HCT116 (cell line): ENCODE results near the gene MORF4L1. TPM values are rescaled to one million over a fixed set of nuclear protein-coding genes. Genes with fewer than 3 reads are reported as not detected.
"Not testable (repeated sequence)": the region's sequence is repeated elsewhere in the genome, so short reads cannot be mapped to it uniquely, and the experiment has no call there.

Source experiments
- ATAC-seq: fragments of 200-7000 bp; cut with Tn5 transposase; 2 replicates; pipeline ENCODE4 v1.9.1; 2020; ENCODE audit warnings: mild to moderate bottlenecking, moderate library complexity
- BruUV-seq: library from RNA; stranded (reverse); fragments of 400-500 nt; replicated peaks from 2 replicates; lab custom pipeline; 2021; lab: Mats Ljungman, UMichigan
- CTCF ChIA-PET: fragments of 300-600 bp; sonication (Branson Sonifier 250); formaldehyde crosslinking; loops from one replicate; lab custom pipeline; 2021; ENCODE audit warnings: antibody characterized with exemption; lab: Charles Lee
- POLR2A ChIA-PET: fragments of 300-600, 350-600 bp; sonication (Branson Sonifier 250); formaldehyde crosslinking; loops from one replicate; lab custom pipeline; 2021; ENCODE audit warnings: antibody characterized with exemption; lab: Charles Lee
- RAD21 ChIA-PET, 2 experiments: fragments of 300-600 bp; sonication (Branson Sonifier 250); formaldehyde crosslinking; loops; one replicate each; lab custom pipeline; 2023; ENCODE audit warnings: low total read pairs in 2 of 2; ENCODE audit not compliant: uncharacterized antibody in 2 of 2, unreplicated experiment in 2 of 2, low non-redundant PET in 1 of 2; lab: Charles Lee
- DNase-seq: peaks from one replicate; pipeline ENCODE4 v3.0.0-alpha.2; 2010; ENCODE audit warnings: low read depth, low spot score
- H2AFZ ChIP-seq: fragments of 200-600 bp; shearing (Covaris generic), sonication (generic); 2 replicates; pipeline ENCODE4 v1.6.1; 2017; ENCODE audit warnings: low read depth, mixed run types, mixed read lengths, antibody characterized with exemption, low read length; ENCODE audit not compliant: poor library complexity, severe bottlenecking
- H3K27ac ChIP-seq: 2 replicates; pipeline ENCODE4 v1.5.1; 2012; ENCODE audit warnings: low read depth, low read length
- H3K27me3 ChIP-seq: fragments of 200-600 bp; sonication (generic); 2 replicates; pipeline ENCODE4 v1.6.1; 2016; ENCODE audit warnings: mixed run types, low read length, mixed read lengths; ENCODE audit not compliant: insufficient read depth
- H3K36me3 ChIP-seq, 2 experiments: fragments of 200-500 bp in 1 of 2; fragments of 200-600 bp in 1 of 2; sonication (Bioruptor generic) in 1 of 2; sonication (generic) in 1 of 2; 2 replicates each; pipeline versions ENCODE4 v1.5.1 to v1.6.1; 2014 to 2016; ENCODE audit warnings: low read length in 2 of 2, inconsistent platforms in 1 of 2, mixed read lengths in 1 of 2, mixed run types in 1 of 2; ENCODE audit not compliant: insufficient read depth in 2 of 2, control insufficient read depth in 1 of 2
- H3K4me1 ChIP-seq, 2 experiments: fragments of 200-600 bp in 1 of 2; sonication (generic) in 1 of 2; 2 replicates each; pipeline versions ENCODE4 v1.5.1 to v1.6.1; 2012 to 2017; ENCODE audit warnings: low read length in 2 of 2, inconsistent platforms in 1 of 2, mild to moderate bottlenecking in 1 of 2, mixed read lengths in 1 of 2, mixed run types in 1 of 2, moderate library complexity in 1 of 2; ENCODE audit not compliant: insufficient read depth in 2 of 2, control insufficient read depth in 1 of 2
- H3K4me2 ChIP-seq: fragments of 200-600 bp; sonication (generic); 2 replicates; pipeline ENCODE4 v1.6.1; 2017; ENCODE audit warnings: mixed run types, low read length, mixed read lengths
- H3K4me3 ChIP-seq, 2 experiments: fragments of 200-600 bp in 1 of 2; sonication (generic) in 1 of 2; replicated peaks in 1 of 2; 2 replicates each; pipeline ENCODE4 v1.5.1; 2011 to 2016; ENCODE audit warnings: low read length in 2 of 2, control low read depth in 1 of 2, low read depth in 1 of 2, mild to moderate bottlenecking in 1 of 2, mixed read lengths in 1 of 2, mixed run types in 1 of 2
- H3K79me2 ChIP-seq: fragments of 200-600 bp; sonication (generic); 2 replicates; pipeline ENCODE4 v1.6.1; 2017; ENCODE audit warnings: mild to moderate bottlenecking, mixed run types, low read length, moderate library complexity, mixed read lengths; ENCODE audit not compliant: insufficient read depth
- H3K9ac ChIP-seq: fragments of 200-600 bp; sonication (generic); 2 replicates; pipeline ENCODE4 v1.6.1; 2016; ENCODE audit warnings: low read length, mixed read lengths
- H3K9me2 ChIP-seq: fragments of 200-600 bp; sonication (generic), shearing (Covaris generic); 2 replicates; pipeline ENCODE4 v1.6.1; 2017; ENCODE audit warnings: mixed run types, mild to moderate bottlenecking, moderate library complexity; ENCODE audit not compliant: insufficient read depth
- H3K9me3 ChIP-seq, 2 experiments: fragments of 200-500 bp in 1 of 2; fragments of 200-600 bp in 1 of 2; sonication (Bioruptor generic) in 1 of 2; sonication (generic) in 1 of 2; 2 replicates each; pipeline ENCODE4 v1.6.1; 2014 to 2017; ENCODE audit warnings: low read length in 2 of 2, mixed read lengths in 2 of 2, inconsistent platforms in 1 of 2, low read depth in 1 of 2, mild to moderate bottlenecking in 1 of 2, mixed run types in 1 of 2, moderate library complexity in 1 of 2; ENCODE audit not compliant: control insufficient read depth in 1 of 2, insufficient read depth in 1 of 2
- H4K20me1 ChIP-seq: fragments of 200-600 bp; sonication (generic), shearing (Covaris generic); 2 replicates; pipeline ENCODE4 v1.6.1; 2017; ENCODE audit warnings: mixed run types, mild to moderate bottlenecking, moderate library complexity; ENCODE audit not compliant: insufficient read depth
- CEBPB ChIP-seq: IDR thresholded peaks from 2 replicates; pipeline ENCODE4 v1.6.1; 2012; ENCODE audit warnings: low read depth
- CTCF ChIP-seq, 3 experiments: fragments of 200-600 bp in 1 of 3; sonication (generic) in 1 of 3; IDR thresholded peaks in 2 of 3; conservative IDR thresholded peaks in 1 of 3; 2 replicates each; pipeline ENCODE4 v1.5.1; 2012 to 2017; ENCODE audit warnings: low read depth in 2 of 3, low read length in 2 of 3, antibody characterized with exemption in 1 of 3, borderline replicate concordance in 1 of 3, control low read depth in 1 of 3, mild to moderate bottlenecking in 1 of 3, mixed read lengths in 1 of 3, mixed run types in 1 of 3, moderate library complexity in 1 of 3; ENCODE audit not compliant: insufficient read depth in 1 of 3
- EGR1 ChIP-seq: IDR thresholded peaks from 2 replicates; pipeline ENCODE4 v1.6.1; 2012; ENCODE audit warnings: low read depth
- ELF1 ChIP-seq: IDR thresholded peaks from 2 replicates; pipeline ENCODE4 v1.6.1; 2012; ENCODE audit warnings: low read depth, borderline replicate concordance
- EZH2 ChIP-seq: fragments of 200-600 bp; sonication (generic); IDR thresholded peaks from 2 replicates; pipeline ENCODE4 v1.6.1; 2017; ENCODE audit warnings: antibody characterized with exemption, mixed run types
- EZH2phosphoT487 ChIP-seq: fragments of 200-600 bp; IDR thresholded peaks from 2 replicates; pipeline ENCODE4 v1.6.1; 2018; ENCODE audit warnings: antibody characterized with exemption, borderline replicate concordance
- FOSL1 ChIP-seq: IDR thresholded peaks from 2 replicates; pipeline ENCODE4 v1.6.1; 2012; ENCODE audit warnings: low read depth
- POLR2AphosphoS5 ChIP-seq: IDR thresholded peaks from 2 replicates; pipeline ENCODE4 v1.6.1; 2011; ENCODE audit warnings: mild to moderate bottlenecking, low read depth, low read length, moderate library complexity
- RAD21 ChIP-seq: IDR thresholded peaks from 2 replicates; pipeline ENCODE4 v1.6.1; 2012; ENCODE audit warnings: low read depth, mild to moderate bottlenecking
- REST ChIP-seq: IDR thresholded peaks from 2 replicates; pipeline ENCODE4 v1.6.1; 2012; ENCODE audit warnings: low read depth
- SP1 ChIP-seq: IDR thresholded peaks from 2 replicates; pipeline ENCODE4 v1.6.1; 2012; ENCODE audit warnings: low read depth
- TCF7L2 ChIP-seq: IDR thresholded peaks from 2 replicates; pipeline ENCODE4 v1.7.0; 2011; ENCODE audit warnings: borderline replicate concordance, inconsistent platforms; ENCODE audit not compliant: insufficient read depth, insufficient read length; ENCODE audit errors: extremely low read depth
- YY1 ChIP-seq: IDR thresholded peaks from 2 replicates; pipeline ENCODE4 v1.6.1; 2011; ENCODE audit warnings: low read length, low read depth, moderate library complexity, mild to moderate bottlenecking; ENCODE audit not compliant: insufficient replicate concordance; ENCODE audit errors: extremely low read depth
- ZFX ChIP-seq: fragments of 450-650 bp; IDR thresholded peaks from 2 replicates; pipeline ENCODE4 v1.6.1; 2017
- intact Hi-C: fragments of 100-400 bp; cut with micrococcal nuclease; formaldehyde crosslinking; loops from 2 replicates; pipeline ENCODE4 v1.10.0; 2022
- total RNA-seq: library from RNA; stranded (reverse); gene quantifications from one replicate; pipeline ENCODE4 v1.2.1, GENCODE V29; 2021; ENCODE audit not compliant: unreplicated experiment
- TF ChIP-seq, protein P1 (sequence below): IDR thresholded peaks from 2 replicates; pipeline ENCODE4 v1.6.1; 2012

The MORF4L1 gene
- total RNA-seq, 1 experiment from 2014 or later = 273 TPM

GRCh38 chr15:78898540-78898939 lies 25.9 kb downstream of the MORF4L1 start:
- Histone ChIP-seq H2AFZ (no peak overlapping the region), H3K27me3 (no peaks in the 10 kb centered on the region), H4K20me1 (peaks cover 7% of the 10 kb centered on the region; the same call in 1 of the 2 replicates), H3K36me3 (peaks cover 51 to 64% of the 10 kb centered on the region in 2 experiments), H3K4me2 (no peak overlapping the region), H3K27ac (no peak overlapping the region), H3K9me3 (no peaks in the 10 kb centered on the region), H3K9ac (no peak overlapping the region), H3K9me2 (no peaks in the 10 kb centered on the region), H3K79me2 (peaks cover 70% of the 10 kb centered on the region), H3K4me1 (no peaks in the 10 kb centered on the region), H3K4me3 (no peak overlapping the region)
- intact Hi-C loops = no loop called here
- DNase-seq (no peak), ATAC-seq (no peak)
- ChIA-PET CTCF (no interaction called here), RAD21 (no interaction called here), POLR2A (no interaction called here)
- TF ChIP-seq FOSL1 = no peak
- no peak for TF ChIP-seq TCF7L2
- TF ChIP-seq RAD21 = no peak
- TF ChIP-seq ZFX = no peak
- no peak for TF ChIP-seq EGR1
- TF ChIP-seq ELF1 = no peak
- TF ChIP-seq POLR2AphosphoS5 = no peak
- no peak for TF ChIP-seq CTCF (IDR thresholded peaks at IDR 0.05 in 2 of 3, conservative IDR thresholded peaks at IDR 0.05 in 1 of 3; ENCODE audit: borderline replicate concordance in 1 of 3, insufficient read depth in 1 of 3, low read depth in 2 of 3, low read length in 2 of 3)
- TF ChIP-seq YY1 = no peak
- TF ChIP-seq, protein P1, sequence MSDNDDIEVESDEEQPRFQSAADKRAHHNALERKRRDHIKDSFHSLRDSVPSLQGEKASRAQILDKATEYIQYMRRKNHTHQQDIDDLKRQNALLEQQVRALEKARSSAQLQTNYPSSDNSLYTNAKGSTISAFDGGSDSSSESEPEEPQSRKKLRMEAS = no peak
- no peak for TF ChIP-seq EZH2
- no peak for TF ChIP-seq CEBPB
- no peak for TF ChIP-seq SP1
- no peak for TF ChIP-seq EZH2phosphoT487
- no peak for TF ChIP-seq REST
- no TSS peak for BruUV-seq

- RAD21 ChIA-PET, intact Hi-C loops, CTCF ChIA-PET, BruUV-seq, H2AFZ ChIP-seq, H3K9me2 ChIP-seq, H3K9ac ChIP-seq, H3K27me3 ChIP-seq, H3K4me1 ChIP-seq, H3K4me2 ChIP-seq, H3K4me3 ChIP-seq, DNase-seq, H3K9me3 ChIP-seq, H4K20me1 ChIP-seq, ATAC-seq, H3K27ac ChIP-seq: not testable (repeated sequence)
- peaks cover 48% of the 10 kb centered on the region for H3K79me2 ChIP-seq
- peaks cover 46 to 63% of the 10 kb centered on the region in 2 experiments for H3K36me3 ChIP-seq
- POLR2A ChIA-PET = interaction anchor here (0.6 kb wide), 1 partner anchor 1082 kb away, joined by 4 read pairs; no protein-coding TSS in a partner anchor
Measured at GRCh38 chr15:78900819-78901533, 28.3 kb downstream of the MORF4L1 start.
